GM13977 (cell line): ENCODE results near the gene MEMO1.

Experiments used
- DNase-seq: peaks from one replicate; pipeline ENCODE4 v3.0.0; 2012; ENCODE audit warnings: low spot score
- CTCF ChIP-seq: IDR thresholded peaks from 2 replicates; pipeline ENCODE4 v1.5.1; 2012; ENCODE audit warnings: mild to moderate bottlenecking, control low read depth; ENCODE audit not compliant: insufficient read depth; ENCODE audit errors: extremely low read depth, missing control alignments
- in situ Hi-C: fragments of 300-500 bp; cut with MboI; formaldehyde crosslinking; loops from one replicate; pipeline ENCODE4 v1.12.0; 2022; ENCODE audit warnings: low sequenced_read_pairs, low pct_unique_long_range_greater_than_20kb, mixed read lengths, inconsistent platforms; ENCODE audit not compliant: unreplicated experiment

The MEMO1 gene

GRCh38 chr2:31896293-31896692, 114.5 kb downstream of the MEMO1 start:
- in situ Hi-C loops = no loop called here
- no peak for DNase-seq
- TF ChIP-seq CTCF = no peak

GRCh38 chr2:31894656-31895055, 116.2 kb downstream of the MEMO1 start:
- DNase-seq = no peak
- in situ Hi-C loops = no loop called here
- no peak for TF ChIP-seq CTCF

GRCh38 chr2:31893094-31893493, 117.7 kb downstream of the MEMO1 start:
- no peak for TF ChIP-seq CTCF
- in situ Hi-C loops = no loop called here
- DNase-seq = no peak

GRCh38 chr2:31889044-31889443, 121.8 kb downstream of the MEMO1 start:
- no peak for TF ChIP-seq CTCF
- in situ Hi-C loops = no loop called here
- no peak for DNase-seq

GRCh38 chr2:31888550-31888949, 122.3 kb downstream of the MEMO1 start:
- TF ChIP-seq CTCF = no peak
- in situ Hi-C loops = no loop called here
- no peak for DNase-seq

- in situ Hi-C loops = no loop called here
- no peak for DNase-seq
- peak; percentile 54 for TF ChIP-seq CTCF
These were observed 124.1 kb downstream of the MEMO1 start for GRCh38 chr2:31886700-31887099.

GRCh38 chr2:31877008-31877407, 133.8 kb downstream of the MEMO1 start:
- in situ Hi-C loops = no loop called here
- no peak for TF ChIP-seq CTCF
- DNase-seq = no peak
